Endothelial cell of umbilical vein (primary cell): ENCODE data around the gene HDAC9. TPM values are rescaled to one million over a fixed set of nuclear protein-coding genes. Genes with fewer than 3 reads are reported as not detected.

ENCODE experiments used
- BruUV-seq: library from RNA; stranded (reverse); fragments of 400-500 nt; replicated peaks from 2 replicates; lab custom pipeline; 2021; lab: Mats Ljungman, UMichigan
- CTCF ChIA-PET: fragments of 300-600, 350-600 bp; sonication (Branson Sonifier 250); formaldehyde crosslinking; loops from one replicate; lab custom pipeline; 2021; ENCODE audit warnings: antibody characterized with exemption, inconsistent platforms; lab: Charles Lee
- POLR2A ChIA-PET: fragments of 300-600, 350-600 bp; sonication (Branson Sonifier 250); formaldehyde crosslinking; loops from one replicate; lab custom pipeline; 2021; ENCODE audit warnings: antibody characterized with exemption, inconsistent platforms; lab: Charles Lee
- DNase-seq: peaks from one replicate; pipeline ENCODE4 v3.0.0-alpha.2; 2011; ENCODE audit warnings: low read depth, low spot score
- FAIRE-seq: peaks from 2 replicates; lab custom pipeline; 2011; peaks lifted over from hg19 to GRCh38; lab: Jason Lieb, UNC
- H2AFZ ChIP-seq: 2 replicates; pipeline ENCODE4 v1.6.0; 2012; ENCODE audit warnings: low read depth, low read length, control low read depth, inconsistent platforms
- H3K27ac ChIP-seq: 2 replicates; pipeline ENCODE4 v1.5.1; 2011; ENCODE audit warnings: low read depth, mild to moderate bottlenecking, control low read depth, low read length, moderate library complexity; ENCODE audit not compliant: insufficient read depth
- H3K27me3 ChIP-seq, 2 experiments: 2 replicates each; pipeline versions ENCODE4 v1.6.0 to v1.6.1; 2011; ENCODE audit warnings: low read length in 2 of 2, mixed read lengths in 1 of 2; ENCODE audit not compliant: control insufficient read depth in 2 of 2, insufficient read depth in 2 of 2
- H3K36me3 ChIP-seq, 2 experiments: 2 replicates in 1 of 2; 3 replicates in 1 of 2; pipeline ENCODE4 v1.5.1; 2011; ENCODE audit warnings: low read length in 2 of 2, mild to moderate bottlenecking in 1 of 2, moderate library complexity in 1 of 2; ENCODE audit not compliant: control insufficient read depth in 2 of 2, insufficient read depth in 2 of 2; ENCODE audit errors: extremely low read depth in 1 of 2
- H3K4me1 ChIP-seq: 3 replicates; pipeline ENCODE4 v1.5.1; 2011; ENCODE audit warnings: mild to moderate bottlenecking, low read length; ENCODE audit not compliant: control insufficient read depth, insufficient read depth; ENCODE audit errors: extremely low read depth
- H3K4me2 ChIP-seq: 2 replicates; pipeline ENCODE4 v1.6.1; 2011; ENCODE audit warnings: low read length, control low read depth, mixed read lengths; ENCODE audit not compliant: insufficient read depth
- H3K4me3 ChIP-seq, 3 experiments: fragments of 200-600 bp in 1 of 3; sonication (generic), shearing (Covaris generic) in 1 of 3; replicated peaks in 1 of 3; 2 replicates each; pipeline ENCODE4 v1.5.1; 2011 to 2016; ENCODE audit warnings: control low read depth in 3 of 3, low read length in 3 of 3, mild to moderate bottlenecking in 2 of 3, inconsistent platforms in 1 of 3, low read depth in 1 of 3, moderate library complexity in 1 of 3; ENCODE audit not compliant: insufficient read depth in 1 of 3
- H3K79me2 ChIP-seq: 2 replicates; pipeline ENCODE4 v1.6.0; 2012; ENCODE audit warnings: low read length, inconsistent platforms; ENCODE audit not compliant: control insufficient read depth, insufficient read depth
- H3K9ac ChIP-seq: replicated peaks from 2 replicates; pipeline ENCODE3; 2011; ENCODE audit warnings: low read length, control low read depth; ENCODE audit not compliant: insufficient read depth; ENCODE audit errors: extremely low read depth
- H3K9me1 ChIP-seq: replicated peaks from 3 replicates; pipeline ENCODE4 v1.6.0; 2011; ENCODE audit warnings: mild to moderate bottlenecking, low read length; ENCODE audit not compliant: control insufficient read depth, insufficient read depth; ENCODE audit errors: extremely low read depth
- H3K9me3 ChIP-seq: replicated peaks from 2 replicates; pipeline ENCODE4 v1.5.1; 2012; ENCODE audit warnings: low read length, inconsistent platforms; ENCODE audit not compliant: control insufficient read depth, insufficient read depth
- H4K20me1 ChIP-seq: replicated peaks from 2 replicates; pipeline ENCODE3; 2011; ENCODE audit warnings: mild to moderate bottlenecking, low read length; ENCODE audit not compliant: control insufficient read depth, insufficient read depth; ENCODE audit errors: extremely low read depth
- CTCF ChIP-seq, 2 donors: IDR thresholded peaks; 1 replicate in 1 of 2; 2 replicates in 1 of 2; pipeline ENCODE4 v1.5.1; 2011; ENCODE audit warnings: low read length in 2 of 2, mild to moderate bottlenecking in 2 of 2, moderate library complexity in 2 of 2, control low read depth in 1 of 2, inconsistent platforms in 1 of 2, low read depth in 1 of 2; ENCODE audit not compliant: insufficient read depth in 1 of 2; ENCODE audit errors: extremely low read depth in 1 of 2
- EZH2 ChIP-seq: IDR thresholded peaks from 2 replicates; pipeline ENCODE4 v1.6.1; 2012; ENCODE audit warnings: borderline replicate concordance, low read depth, mild to moderate bottlenecking, moderate library complexity, low read length, inconsistent platforms; ENCODE audit not compliant: severe bottlenecking
- FOS ChIP-seq: IDR thresholded peaks from 2 replicates; pipeline ENCODE4 v1.6.1; 2011; ENCODE audit warnings: mild to moderate bottlenecking, low read length, moderate library complexity, borderline replicate concordance; ENCODE audit not compliant: insufficient read depth
- GATA2 ChIP-seq: IDR thresholded peaks from 2 replicates; pipeline ENCODE4 v1.7.0; 2011; ENCODE audit warnings: low read depth, mild to moderate bottlenecking, moderate library complexity, mixed read lengths, low read length; ENCODE audit not compliant: insufficient read length, insufficient read depth
- JUN ChIP-seq: IDR thresholded peaks from 2 replicates; pipeline ENCODE4 v1.6.1; 2011; ENCODE audit warnings: borderline replicate concordance, low read depth; ENCODE audit not compliant: insufficient read length, insufficient read depth
- MAX ChIP-seq: IDR thresholded peaks from 2 replicates; pipeline ENCODE4 v1.6.1; 2011; ENCODE audit not compliant: insufficient read depth, insufficient read length
- MYC ChIP-seq: IDR thresholded peaks from one replicate; pipeline ENCODE4 v1.6.1; 2011; ENCODE audit warnings: mild to moderate bottlenecking, low read depth, low read length
- POLR2A ChIP-seq: IDR thresholded peaks from 2 replicates; pipeline ENCODE4 v1.6.1; 2012; ENCODE audit warnings: low read depth, mild to moderate bottlenecking, control low read depth, low read length
- POLR2AphosphoS5 ChIP-seq: IDR thresholded peaks from 2 replicates; pipeline ENCODE4 v1.6.1; 2012; ENCODE audit warnings: low read depth, mild to moderate bottlenecking, control low read depth, low read length, moderate library complexity; ENCODE audit not compliant: insufficient read depth
- dilution Hi-C: fragments of 300-500 bp; cut with MboI; formaldehyde crosslinking; loops from one replicate; pipeline ENCODE4 v1.15.0; 2019; ENCODE audit warnings: low sequenced_read_pairs; ENCODE audit not compliant: extremely low pct_ligation_motif_present
- intact Hi-C: fragments of 100-400 bp; cut with micrococcal nuclease; formaldehyde crosslinking; loops from one replicate; pipeline ENCODE4 v1.10.0; 2022
- polyA plus RNA-seq, 4 experiments: library from polyadenylated mRNA; depleted of rRNA in 3 of 4; stranded (reverse) in 3 of 4; unstranded in 1 of 4; fragments of >200 nt; gene quantifications; 2 replicates each; pipeline versions ENCODE4 v1.2.1 to v1.2.3, GENCODE V29; 2011 to 2012; ENCODE audit warnings: missing spikeins in 1 of 4
- total RNA-seq: library from RNA; stranded (reverse); gene quantifications from 2 replicates; pipeline ENCODE4 v1.2.3, GENCODE V29; 2021

The HDAC9 gene
- total and polyA plus RNA-seq, 2 donors (not counting 3 experiments of a cell fraction or from before 2014, with no cell fraction given), result 1.8 to 11.6 TPM

GRCh38 chr7:18755793-18756192 is 260.2 kb downstream of the HDAC9 start:
- ChIA-PET POLR2A (no interaction called here), CTCF (interaction anchor here (1.1 kb wide), 1 partner anchor 38 kb away, joined by 3 read pairs; no protein-coding TSS in a partner anchor)
- H3K4me2 ChIP-seq, result no peak overlapping the region
- no peak overlapping the region for H3K4me3 ChIP-seq
- no peaks in the 10 kb centered on the region for H3K9me1 ChIP-seq
- no peaks in the 10 kb centered on the region for H3K9me3 ChIP-seq
- no peaks in the 10 kb centered on the region for H3K79me2 ChIP-seq
- no peaks in the 10 kb centered on the region for H3K4me1 ChIP-seq
- no peak overlapping the region for H3K27ac ChIP-seq
- TF ChIP-seq POLR2A (no peak), JUN (no peak), GATA2 (no peak), MYC (no peak), CTCF (IDR thresholded peaks at IDR 0.05; ENCODE audit: extremely low read depth in 1 of 2, insufficient read depth in 1 of 2, low read depth in 1 of 2, low read length in 2 of 2) (no peak), EZH2 (no peak), MAX (no peak), FOS (no peak), POLR2AphosphoS5 (no peak)
- no peak overlapping the region for H3K9ac ChIP-seq
- DNase-seq (no peak), FAIRE-seq (no peak)
- H4K20me1 ChIP-seq, result no peaks in the 10 kb centered on the region
- intact Hi-C loops, result no loop called here
- H2AFZ ChIP-seq, result no peak overlapping the region
- BruUV-seq, result no TSS peak
- H3K36me3 ChIP-seq, result no peaks in the 10 kb centered on the region
- dilution Hi-C loops, result no loop called here
- H3K27me3 ChIP-seq, result no peaks in the 10 kb centered on the region
